CD4-positive, alpha-beta T cell (primary cell): Measurements from ENCODE around the gene CEP192. TPM values are rescaled to one million over a fixed set of nuclear protein-coding genes. Genes with fewer than 3 reads are reported as not detected.

ENCODE experiments used
- ATAC-seq: fragments of 200-7000 bp; cut with Tn5 transposase; one replicate; pipeline ENCODE4 v1.10.0; 2022; ENCODE audit warnings: mild to moderate bottlenecking; ENCODE audit not compliant: poor library complexity
- CTCF ChIA-PET: fragments of 350-600 bp; sonication (Branson Sonifier 250); formaldehyde crosslinking; loops from one replicate; lab custom pipeline; 2021; ENCODE audit warnings: antibody characterized with exemption, inconsistent platforms; lab: Charles Lee
- POLR2A ChIA-PET: fragments of 350-600 bp; sonication (Branson Sonifier 250); formaldehyde crosslinking; loops from one replicate; lab custom pipeline; 2021; ENCODE audit warnings: antibody characterized with exemption, inconsistent platforms; lab: Charles Lee
- DNase-seq, 14 experiments: peaks; one replicate each; pipeline ENCODE4 v3.0.0-alpha.2; 2013 to 2020; ENCODE audit warnings: mixed read lengths in 2 of 14
- H3K27ac ChIP-seq, 2 donors: one replicate each; pipeline versions ENCODE4 v1.5.1 to v1.7.0; 2013; ENCODE audit warnings: low read length in 2 of 2, low read depth in 1 of 2, mild to moderate bottlenecking in 1 of 2
- H3K27me3 ChIP-seq, 2 experiments: 1 replicate in 1 of 2; 2 replicates in 1 of 2; pipeline versions ENCODE4 v1.6.1 to v1.7.0; 2013; ENCODE audit warnings: low read length in 2 of 2, control low read depth in 1 of 2, mild to moderate bottlenecking in 1 of 2, moderate library complexity in 1 of 2; ENCODE audit not compliant: insufficient read depth in 2 of 2, control insufficient read depth in 1 of 2
- H3K36me3 ChIP-seq: one replicate; pipeline ENCODE4 v1.6.1; 2013; ENCODE audit warnings: low read length, control low read depth; ENCODE audit not compliant: insufficient read depth
- H3K4me1 ChIP-seq: one replicate; pipeline ENCODE4 v1.6.1; 2013; ENCODE audit warnings: low read length, control low read depth; ENCODE audit not compliant: insufficient read depth
- H3K4me3 ChIP-seq: one replicate; pipeline ENCODE4 v1.5.1; 2013; ENCODE audit warnings: mild to moderate bottlenecking, low read length, moderate library complexity
- H3K9me3 ChIP-seq, 2 experiments: 1 replicate in 1 of 2; 2 replicates in 1 of 2; pipeline versions ENCODE4 v1.6.1 to v1.7.0; 2013; ENCODE audit warnings: low read length in 2 of 2, mild to moderate bottlenecking in 2 of 2, control low read depth in 1 of 2, moderate library complexity in 1 of 2; ENCODE audit not compliant: control insufficient read depth in 1 of 2, insufficient read depth in 1 of 2
- H3K27ac Mint-ChIP-seq: one replicate; pipeline ENCODE4 v1.8.0; 2020; ENCODE audit warnings: mixed read lengths
- H3K27me3 Mint-ChIP-seq: one replicate; pipeline ENCODE4 v1.8.0; 2021; ENCODE audit warnings: mixed read lengths
- H3K36me3 Mint-ChIP-seq: one replicate; pipeline ENCODE4 v1.8.0; 2021; ENCODE audit warnings: low read depth, mixed read lengths
- H3K4me1 Mint-ChIP-seq: one replicate; pipeline ENCODE4 v1.8.0; 2021; ENCODE audit warnings: low read depth, mixed read lengths
- H3K4me3 Mint-ChIP-seq: one replicate; pipeline ENCODE4 v1.8.0; 2020; ENCODE audit warnings: mild to moderate bottlenecking, mixed read lengths
- H3K9me3 Mint-ChIP-seq: one replicate; pipeline ENCODE4 v1.8.0; 2020; ENCODE audit warnings: mixed read lengths
- intact Hi-C, 2 experiments: fragments of 100-400 bp; cut with DNase I in 1 of 2; cut with micrococcal nuclease in 1 of 2; formaldehyde crosslinking; loops; one replicate each; pipeline versions ENCODE4 v1.15.1 to v1.9.0; 2023 to 2025; cut with DNase I, micrococcal nuclease
- total RNA-seq, 174 experiments: library from RNA in 2 of 174; stranded (reverse) in 2 of 174; gene quantifications; one replicate each; pipeline ENCODE4 v1.2.3 and lab custom pipeline; 2021 to 2026
- TF ChIP-seq, protein P1 (sequence below): fragments of 200-600 bp; IDR thresholded peaks from one replicate; pipeline ENCODE4 v1.8.0; 2022; ENCODE audit warnings: antibody characterized with exemption, mild to moderate bottlenecking

CEP192 gene
- total RNA-seq, 2 experiments from 2014 or later: 23.4 to 25.0 TPM

DNA sequence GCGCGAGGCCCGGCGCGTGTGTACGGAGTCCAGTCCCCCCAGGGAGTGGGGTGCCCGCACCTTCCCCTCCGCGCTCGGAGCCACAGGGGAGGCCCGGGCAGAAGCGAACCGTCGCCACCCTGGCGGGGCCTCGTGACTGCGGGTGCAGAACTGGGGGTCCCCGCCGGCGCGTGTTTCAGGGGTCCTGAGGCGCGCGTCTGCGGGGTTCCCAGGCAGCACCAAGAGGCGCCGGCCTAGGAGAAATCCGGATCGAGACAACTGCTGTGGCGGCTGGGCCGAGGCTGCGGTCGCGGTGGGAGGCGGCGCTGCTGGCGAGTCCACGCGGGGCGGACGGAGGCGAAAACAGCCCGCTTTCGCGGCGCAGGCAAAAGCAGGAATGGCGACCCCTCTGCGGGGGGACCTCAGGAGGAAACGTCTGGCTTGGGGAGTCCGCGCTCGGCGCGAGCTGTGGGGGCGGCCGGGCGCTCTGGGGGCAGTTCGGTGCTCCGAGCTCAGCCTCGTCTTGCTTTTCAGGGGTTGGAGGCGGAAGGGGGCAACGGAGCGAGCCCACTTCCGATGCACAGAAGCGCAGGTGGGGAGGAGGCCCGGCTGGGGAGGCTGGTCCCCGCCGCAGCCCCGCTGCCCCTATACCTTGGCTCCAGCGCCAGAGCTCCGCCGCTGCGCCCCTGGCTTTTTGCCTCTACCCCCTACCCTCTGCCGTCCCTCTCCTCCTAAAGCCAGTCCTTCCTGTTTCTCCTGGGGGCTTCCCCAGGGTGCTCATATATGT lies 145.9 kb downstream of the CEP192 start:
- peak overlapping the region; percentile 48 to 50 for H3K27ac ChIP-seq
- DNase-seq (peak in 8 of 14 experiments; percentile 7 to 58 (median 43)), ATAC-seq (peak; percentile 7)
- H3K36me3 ChIP-seq: no peaks in the 10 kb centered on the region
- Mint-ChIP-seq H3K27ac (peak overlapping the region; percentile 92), H3K4me3 (peak overlapping the region; percentile 98), H3K9me3 (no peaks in the 10 kb centered on the region), H3K4me1 (peaks cover 32% of the 10 kb centered on the region), H3K36me3 (peaks cover 13% of the 10 kb centered on the region), H3K27me3 (no peaks in the 10 kb centered on the region)
- POLR2A ChIA-PET: interaction anchor here (1.1 to 2.6 kb wide), 7 partner anchors 8 to 1287 kb away, joined by 3 to 16 read pairs (median 6); partner anchors contain the start of genes AFG3L2, PTPN2 and SEH1L
- H3K4me1 ChIP-seq: peaks cover 27% of the 10 kb centered on the region
- TF ChIP-seq, protein P1, sequence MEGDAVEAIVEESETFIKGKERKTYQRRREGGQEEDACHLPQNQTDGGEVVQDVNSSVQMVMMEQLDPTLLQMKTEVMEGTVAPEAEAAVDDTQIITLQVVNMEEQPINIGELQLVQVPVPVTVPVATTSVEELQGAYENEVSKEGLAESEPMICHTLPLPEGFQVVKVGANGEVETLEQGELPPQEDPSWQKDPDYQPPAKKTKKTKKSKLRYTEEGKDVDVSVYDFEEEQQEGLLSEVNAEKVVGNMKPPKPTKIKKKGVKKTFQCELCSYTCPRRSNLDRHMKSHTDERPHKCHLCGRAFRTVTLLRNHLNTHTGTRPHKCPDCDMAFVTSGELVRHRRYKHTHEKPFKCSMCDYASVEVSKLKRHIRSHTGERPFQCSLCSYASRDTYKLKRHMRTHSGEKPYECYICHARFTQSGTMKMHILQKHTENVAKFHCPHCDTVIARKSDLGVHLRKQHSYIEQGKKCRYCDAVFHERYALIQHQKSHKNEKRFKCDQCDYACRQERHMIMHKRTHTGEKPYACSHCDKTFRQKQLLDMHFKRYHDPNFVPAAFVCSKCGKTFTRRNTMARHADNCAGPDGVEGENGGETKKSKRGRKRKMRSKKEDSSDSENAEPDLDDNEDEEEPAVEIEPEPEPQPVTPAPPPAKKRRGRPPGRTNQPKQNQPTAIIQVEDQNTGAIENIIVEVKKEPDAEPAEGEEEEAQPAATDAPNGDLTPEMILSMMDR: no peak
- H3K27me3 ChIP-seq: no peaks in the 10 kb centered on the region
- intact Hi-C loops: loop anchor here (1.0 to 10.0 kb wide), 5 partner anchors 22 to 762 kb away; partner anchors contain the start of genes AFG3L2 (in 1 of the 2), FAM210A (in 1 of the 2) and RNMT (in 1 of the 2)
- CTCF ChIA-PET: interaction anchor here (1.3 kb wide), 1 partner anchor 10 kb away, joined by 3 read pairs; no protein-coding TSS in a partner anchor
- H3K4me3 ChIP-seq: peak overlapping the region; percentile 72
- H3K9me3 ChIP-seq: peaks cover 0 to 14% of the 10 kb centered on the region in 2 experiments

GRCh38 chr18:13137670-13138419 lies 146.7 kb downstream of the CEP192 start:
- ATAC-seq (peak; percentile 76), DNase-seq (peak; percentile 37 to 93 (median 58))
- Histone ChIP-seq H3K27me3 (no peaks in the 10 kb centered on the region), H3K36me3 (no peaks in the 10 kb centered on the region), H3K4me1 (peaks cover 27% of the 10 kb centered on the region), H3K4me3 (peak overlapping the region; percentile 72), H3K27ac (peak overlapping the region; percentile 48 to 50), H3K9me3 (peaks cover 0 to 16% of the 10 kb centered on the region in 2 experiments)
- H3K4me1 Mint-ChIP-seq: peaks cover 32% of the 10 kb centered on the region
- ChIA-PET POLR2A (interaction anchor here (0.7 to 2.6 kb wide), 8 partner anchors 9 to 1288 kb away, joined by 3 to 16 read pairs (median 6); partner anchors contain the start of genes AFG3L2, PTPN2 and SEH1L), CTCF (interaction anchor here (1.3 kb wide), 1 partner anchor 11 kb away, joined by 3 read pairs; no protein-coding TSS in a partner anchor)
- intact Hi-C loops: loop anchor here (5.0 to 10.0 kb wide), 4 partner anchors 186 to 763 kb away; partner anchors contain the start of genes AFG3L2 (in 1 of the 2), FAM210A (in 1 of the 2) and RNMT (in 1 of the 2)
- H3K27ac Mint-ChIP-seq: peak overlapping the region; percentile 92
- H3K9me3 Mint-ChIP-seq: no peaks in the 10 kb centered on the region
- H3K36me3 Mint-ChIP-seq: peaks cover 13% of the 10 kb centered on the region
- H3K4me3 Mint-ChIP-seq: peak overlapping the region; percentile 98
- H3K27me3 Mint-ChIP-seq: no peaks in the 10 kb centered on the region
- TF ChIP-seq, protein P1: no peak
